ENCODE data around the gene DUSP22.
"Not testable (repeated sequence)": the region's sequence is repeated elsewhere in the genome, so short reads cannot be mapped to it uniquely, and the experiment has no call there.

DUSP22 gene

DNA sequence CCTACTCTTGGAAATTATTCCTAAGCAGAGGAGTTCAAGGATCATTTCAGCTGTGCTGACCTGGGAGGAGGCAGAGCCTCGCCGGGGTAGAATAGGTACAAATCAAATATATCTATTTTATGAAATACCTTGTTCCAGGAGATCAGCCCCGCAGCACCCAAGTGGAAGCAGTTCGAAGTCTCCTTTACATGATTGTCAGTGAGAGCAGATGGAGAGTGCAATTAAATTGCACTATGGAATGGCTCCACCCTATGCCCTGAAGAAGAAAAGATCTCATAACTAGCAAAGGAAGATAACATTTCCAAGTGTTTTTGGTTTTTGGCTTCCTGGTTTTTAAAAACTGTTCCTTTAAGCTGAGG lies 31.4 kb downstream of the DUSP22 start:
- H3K4me1 ChIP-seq (ENCODE audit: low read length): peaks cover 71% of the 10 kb centered on the region
- no peak overlapping the region for H3K4me2 ChIP-seq (ENCODE audit: low read length)
- H3K9ac ChIP-seq (ENCODE audit: low read length): no peak overlapping the region
- peaks cover 70% of the 10 kb centered on the region for H3K79me2 ChIP-seq (ENCODE audit: low read length)
- H3K36me3 ChIP-seq (replicated peaks; ENCODE audit: low read depth, low read length): peaks cover 52% of the 10 kb centered on the region
- H4K20me1 ChIP-seq (ENCODE audit: insufficient read depth, low read length): peaks cover 90% of the 10 kb centered on the region
- TF ChIP-seq, protein P1, sequence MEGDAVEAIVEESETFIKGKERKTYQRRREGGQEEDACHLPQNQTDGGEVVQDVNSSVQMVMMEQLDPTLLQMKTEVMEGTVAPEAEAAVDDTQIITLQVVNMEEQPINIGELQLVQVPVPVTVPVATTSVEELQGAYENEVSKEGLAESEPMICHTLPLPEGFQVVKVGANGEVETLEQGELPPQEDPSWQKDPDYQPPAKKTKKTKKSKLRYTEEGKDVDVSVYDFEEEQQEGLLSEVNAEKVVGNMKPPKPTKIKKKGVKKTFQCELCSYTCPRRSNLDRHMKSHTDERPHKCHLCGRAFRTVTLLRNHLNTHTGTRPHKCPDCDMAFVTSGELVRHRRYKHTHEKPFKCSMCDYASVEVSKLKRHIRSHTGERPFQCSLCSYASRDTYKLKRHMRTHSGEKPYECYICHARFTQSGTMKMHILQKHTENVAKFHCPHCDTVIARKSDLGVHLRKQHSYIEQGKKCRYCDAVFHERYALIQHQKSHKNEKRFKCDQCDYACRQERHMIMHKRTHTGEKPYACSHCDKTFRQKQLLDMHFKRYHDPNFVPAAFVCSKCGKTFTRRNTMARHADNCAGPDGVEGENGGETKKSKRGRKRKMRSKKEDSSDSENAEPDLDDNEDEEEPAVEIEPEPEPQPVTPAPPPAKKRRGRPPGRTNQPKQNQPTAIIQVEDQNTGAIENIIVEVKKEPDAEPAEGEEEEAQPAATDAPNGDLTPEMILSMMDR (IDR thresholded peaks at IDR 0.05; ENCODE audit: low read depth, low read length): no peak
- TF ChIP-seq EZH2phosphoT487 (IDR thresholded peaks at IDR 0.05; ENCODE audit: low read depth): no peak
- peaks cover 43% of the 10 kb centered on the region for H3K27me3 ChIP-seq (ENCODE audit: low read depth, low read length)
- no peaks in the 10 kb centered on the region for H3K9me3 ChIP-seq (ENCODE audit: insufficient read depth, low read length)
- H3K4me3 ChIP-seq (ENCODE audit: low read length): no peak overlapping the region
- H2AFZ ChIP-seq (ENCODE audit: low read depth, low read length): no peak overlapping the region
- no peak overlapping the region for H3K27ac ChIP-seq (ENCODE audit: low read length)

GRCh38 chr6:324116-324728 lies 31.9 kb downstream of the DUSP22 start:
- H3K27me3 ChIP-seq (ENCODE audit: low read depth, low read length): peaks cover 44% of the 10 kb centered on the region
- H4K20me1 ChIP-seq (ENCODE audit: insufficient read depth, low read length): peaks cover 90% of the 10 kb centered on the region
- no peak overlapping the region for H3K4me3 ChIP-seq (ENCODE audit: low read length)
- no peak overlapping the region for H3K9ac ChIP-seq (ENCODE audit: low read length)
- no peaks in the 10 kb centered on the region for H3K9me3 ChIP-seq (ENCODE audit: insufficient read depth, low read length)
- peaks cover 52% of the 10 kb centered on the region for H3K36me3 ChIP-seq (replicated peaks; ENCODE audit: low read depth, low read length)
- peaks cover 71% of the 10 kb centered on the region for H3K4me1 ChIP-seq (ENCODE audit: low read length)
- H2AFZ ChIP-seq (ENCODE audit: low read depth, low read length): no peak overlapping the region
- H3K4me2 ChIP-seq (ENCODE audit: low read length): no peak overlapping the region
- H3K27ac ChIP-seq (ENCODE audit: low read length): no peak overlapping the region
- H3K79me2 ChIP-seq (ENCODE audit: low read length): peaks cover 73% of the 10 kb centered on the region
- TF ChIP-seq, protein P1 (IDR thresholded peaks at IDR 0.05; ENCODE audit: low read depth, low read length): no peak
- no peak for TF ChIP-seq EZH2phosphoT487 (IDR thresholded peaks at IDR 0.05; ENCODE audit: low read depth)

- Histone ChIP-seq H3K9ac (ENCODE audit: low read length) (no peak overlapping the region), H3K36me3 (replicated peaks; ENCODE audit: low read depth, low read length) (peaks cover 49% of the 10 kb centered on the region), H3K4me3 (ENCODE audit: low read length) (no peak overlapping the region), H3K79me2 (ENCODE audit: low read length) (peaks cover 74% of the 10 kb centered on the region), H3K27ac (ENCODE audit: low read length) (no peak overlapping the region), H3K4me1 (ENCODE audit: low read length) (peaks cover 71% of the 10 kb centered on the region), H3K4me2 (ENCODE audit: low read length) (no peak overlapping the region), H3K27me3 (ENCODE audit: low read depth, low read length) (peaks cover 41% of the 10 kb centered on the region), H4K20me1 (ENCODE audit: insufficient read depth, low read length) (peaks cover 90% of the 10 kb centered on the region), H2AFZ (ENCODE audit: low read depth, low read length) (no peak overlapping the region), H3K9me3 (ENCODE audit: insufficient read depth, low read length) (no peaks in the 10 kb centered on the region)
- TF ChIP-seq EZH2phosphoT487 (IDR thresholded peaks at IDR 0.05; ENCODE audit: low read depth): no peak
- TF ChIP-seq, protein P1 (IDR thresholded peaks at IDR 0.05; ENCODE audit: low read depth, low read length): no peak
Measured at GRCh38 chr6:324729-325125, 32.4 kb downstream of the DUSP22 start.

- Histone ChIP-seq H3K36me3 (replicated peaks; ENCODE audit: low read depth, low read length) (peaks cover 50% of the 10 kb centered on the region), H3K4me1 (ENCODE audit: low read length) (peaks cover 71% of the 10 kb centered on the region), H3K79me2 (ENCODE audit: low read length) (peaks cover 74% of the 10 kb centered on the region), H4K20me1 (ENCODE audit: insufficient read depth, low read length) (peaks cover 90% of the 10 kb centered on the region), H3K27me3 (ENCODE audit: low read depth, low read length) (peaks cover 37% of the 10 kb centered on the region)
- not testable (repeated sequence) for H3K9me3 ChIP-seq (ENCODE audit: insufficient read depth, low read length); H3K9ac ChIP-seq (ENCODE audit: low read length); H3K27ac ChIP-seq (ENCODE audit: low read length); H2AFZ ChIP-seq (ENCODE audit: low read depth, low read length); H3K4me2 ChIP-seq (ENCODE audit: low read length); H3K4me3 ChIP-seq (ENCODE audit: low read length)
Measured at GRCh38 chr6:325161-325860, 33.0 kb downstream of the DUSP22 start.

DNA sequence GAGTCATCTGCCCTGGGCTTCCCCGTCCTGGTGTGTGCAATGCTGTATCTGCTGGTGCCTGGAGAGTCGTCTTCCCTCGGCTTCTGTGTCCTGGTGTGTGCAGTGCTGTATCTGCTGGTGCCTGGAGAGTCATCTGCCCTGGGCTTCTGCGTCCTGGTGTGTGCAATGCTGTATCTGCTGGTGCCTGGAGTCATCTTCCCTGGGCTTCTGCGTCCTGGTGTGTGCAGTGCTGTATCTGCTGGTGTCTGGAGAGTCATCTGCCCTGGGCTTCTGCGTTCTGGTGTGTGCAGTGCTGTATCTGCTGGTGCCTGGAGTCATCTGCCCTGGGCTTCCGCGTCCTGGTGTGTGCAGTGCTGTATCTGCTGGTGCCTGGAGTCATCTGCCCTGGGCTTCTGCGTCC lies 33.8 kb downstream of the DUSP22 start:
- H4K20me1 ChIP-seq (ENCODE audit: insufficient read depth, low read length): peaks cover 90% of the 10 kb centered on the region
- H3K4me3 ChIP-seq (ENCODE audit: low read length); H3K27ac ChIP-seq (ENCODE audit: low read length); H2AFZ ChIP-seq (ENCODE audit: low read depth, low read length); H3K9ac ChIP-seq (ENCODE audit: low read length); H3K4me2 ChIP-seq (ENCODE audit: low read length); H3K9me3 ChIP-seq (ENCODE audit: insufficient read depth, low read length): not testable (repeated sequence)
- peaks cover 32% of the 10 kb centered on the region for H3K27me3 ChIP-seq (ENCODE audit: low read depth, low read length)
- H3K4me1 ChIP-seq (ENCODE audit: low read length): peaks cover 71% of the 10 kb centered on the region
- H3K79me2 ChIP-seq (ENCODE audit: low read length): peaks cover 70% of the 10 kb centered on the region
- H3K36me3 ChIP-seq (replicated peaks; ENCODE audit: low read depth, low read length): peaks cover 49% of the 10 kb centered on the region
